Stimulated activated CD4-positive, alpha-beta T cell treated with anti-CD3 and anti-CD28 coated beads, Interleukin-15, amount 100 ng/mL, for 1 hour (primary cell): ENCODE results near the gene OSBPL7.
A peak's percentile ranks its signal among the peaks of the same experiment; 100 is the strongest.

ENCODE experiments used
- DNase-seq, 2 donors: peaks; one replicate each; pipeline ENCODE4 v3.0.0-alpha.2; 2020; ENCODE audit warnings: low read depth in 1 of 2, low spot score in 1 of 2

Gene OSBPL7

DNA sequence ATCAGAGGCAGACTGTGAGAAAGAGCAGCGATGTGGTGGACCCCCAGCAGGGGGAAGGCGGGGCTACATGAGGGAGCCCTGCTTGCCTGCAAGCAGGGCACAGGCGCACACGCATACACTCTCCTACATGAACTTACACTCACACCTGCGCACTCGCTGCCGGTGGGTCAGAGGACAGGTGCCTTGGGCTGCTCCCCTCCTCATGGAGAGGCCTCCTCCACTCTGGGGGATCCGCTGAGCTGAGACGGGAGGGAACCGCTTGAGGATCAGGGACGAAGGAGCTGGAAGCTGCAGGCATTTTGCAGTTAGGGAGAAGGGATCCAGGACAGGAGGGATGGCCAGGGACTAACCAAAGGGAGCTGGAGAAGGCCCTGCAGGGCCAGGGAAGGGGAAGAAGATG is 14.2 kb downstream of the OSBPL7 start:
- no peak for DNase-seq

GRCh38 chr17:47806913-47807255 is 14.7 kb downstream of the OSBPL7 start:
- no peak for DNase-seq

DNA sequence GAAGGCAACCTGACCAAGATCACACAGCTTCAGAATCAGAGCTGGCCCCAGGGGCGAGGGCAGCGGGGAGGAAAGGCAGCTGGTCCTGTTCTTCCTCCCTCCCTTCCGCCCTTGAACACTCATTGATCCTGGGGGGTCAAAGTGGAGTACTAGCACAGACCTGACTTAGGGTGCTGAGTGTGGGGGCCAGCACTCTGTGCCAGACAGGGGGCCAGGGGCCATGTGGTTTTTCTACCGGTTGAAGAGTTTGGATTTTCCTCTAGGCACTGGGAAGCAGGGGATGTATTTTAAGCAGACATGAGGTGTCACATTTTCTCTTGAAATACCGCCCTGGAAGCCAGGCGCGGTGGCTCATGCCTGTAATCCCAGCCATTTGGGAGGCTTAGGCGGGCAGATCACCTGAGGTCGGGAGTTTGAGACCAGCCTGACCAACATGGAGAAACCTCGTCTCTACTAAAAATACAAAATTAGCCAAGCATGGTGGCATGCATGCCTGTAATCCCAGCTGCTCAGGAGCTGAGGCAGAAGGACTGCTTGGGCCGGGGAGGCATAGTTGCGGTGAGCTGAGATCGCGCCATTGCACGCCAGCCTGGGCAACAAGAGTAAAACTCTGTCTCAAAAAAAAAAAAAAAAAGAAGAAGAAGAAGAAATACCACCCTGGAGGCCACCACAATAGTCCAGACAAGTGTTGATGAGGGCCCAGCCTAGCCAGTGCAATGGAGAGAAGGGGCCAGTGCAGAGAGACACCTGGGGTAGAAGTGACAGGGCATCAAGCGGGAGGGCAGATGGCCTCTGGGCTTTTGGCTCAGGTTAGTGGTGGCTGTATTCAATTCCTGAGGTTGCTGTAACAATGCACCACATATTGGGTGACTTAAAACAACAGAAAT is 15.3 kb downstream of the OSBPL7 start:
- DNase-seq: no peak

GRCh38 chr17:47804461-47804860 is 17.1 kb downstream of the OSBPL7 start:
- DNase-seq: no peak

GRCh38 chr17:47803751-47804150 is 17.8 kb downstream of the OSBPL7 start:
- DNase-seq: no peak

GRCh38 chr17:47803201-47803600 is 18.4 kb downstream of the OSBPL7 start:
- no peak for DNase-seq

DNA sequence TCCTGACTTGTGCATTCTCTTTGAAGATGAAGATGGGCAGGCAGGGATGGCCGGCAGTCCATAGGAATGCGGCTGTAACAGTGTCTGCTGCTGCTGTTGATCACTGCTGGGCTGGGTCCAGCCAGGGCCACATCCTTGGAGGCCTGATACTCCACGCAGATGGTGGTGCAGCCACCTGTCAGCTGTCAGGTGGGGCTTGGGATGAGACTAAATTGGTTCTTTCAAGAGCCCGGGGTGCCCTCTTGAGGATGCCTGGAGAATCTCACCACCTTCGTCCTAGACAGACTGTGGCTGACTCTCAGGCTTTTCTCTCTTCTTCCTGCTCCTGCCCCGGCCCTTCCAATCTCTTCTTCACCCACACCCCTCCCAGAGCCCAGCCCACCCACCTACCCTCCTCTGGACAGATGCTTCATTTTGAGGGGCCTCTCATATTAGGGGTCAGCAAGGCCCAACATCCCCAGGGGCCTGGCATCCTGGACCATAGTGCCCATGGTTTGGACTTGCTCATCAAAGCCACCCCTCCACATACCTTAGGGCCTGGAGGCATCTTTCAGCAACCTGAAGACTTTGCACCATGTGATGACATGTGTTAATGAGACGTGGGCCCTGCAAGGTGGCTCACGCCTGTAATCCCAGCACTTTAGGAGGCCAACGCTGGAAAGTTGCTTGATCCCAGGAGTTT is 19.1 kb downstream of the OSBPL7 start:
- peak in 1 of 2 donors; percentile 27 for DNase-seq

GRCh38 chr17:47801906-47802305 is 19.7 kb downstream of the OSBPL7 start:
- no peak for DNase-seq

GRCh38 chr17:47801176-47801765 is 20.3 kb downstream of the OSBPL7 start:
- no peak for DNase-seq

DNA sequence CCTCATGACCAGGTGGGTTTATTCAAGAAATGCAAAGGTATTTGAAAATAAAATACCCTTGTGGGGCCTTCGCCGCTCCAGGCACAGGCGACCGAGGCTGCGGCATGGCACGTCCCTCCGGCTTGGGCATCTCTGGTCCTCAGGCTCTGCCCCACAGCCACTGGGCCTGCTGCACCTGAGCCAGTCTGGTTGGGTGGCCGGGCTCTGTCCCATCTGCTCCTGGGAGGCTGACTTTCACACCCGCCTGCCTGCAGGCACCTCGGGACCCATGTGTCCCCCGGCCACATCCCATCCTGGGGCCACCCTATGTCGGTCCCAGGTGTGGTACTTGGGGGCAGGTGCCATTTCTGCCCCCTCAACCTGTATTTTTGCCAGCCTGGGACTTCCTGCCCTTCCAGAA is 20.9 kb downstream of the OSBPL7 start:
- no peak for DNase-seq

DNA sequence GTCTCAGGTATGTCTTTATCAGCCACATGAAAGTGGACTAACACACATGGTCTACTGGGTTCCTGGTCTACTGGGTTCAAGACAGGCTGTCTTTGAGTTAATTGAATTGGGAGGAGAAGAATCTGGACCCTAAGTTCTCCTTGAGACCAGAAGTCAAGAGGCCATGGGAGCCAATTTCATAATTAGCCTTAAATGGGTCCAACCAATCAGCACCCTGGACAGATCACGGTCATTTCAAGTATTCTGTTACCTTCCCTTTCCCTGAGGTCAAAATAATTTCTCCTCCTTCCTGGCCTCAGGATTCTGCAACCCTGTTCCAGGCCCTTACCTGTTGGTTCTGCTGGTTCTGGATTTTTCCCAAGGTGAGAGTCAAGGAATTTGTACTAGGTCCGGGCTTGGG is 23.8 kb downstream of the OSBPL7 start:
- DNase-seq: no peak

- no peak for DNase-seq
Measured at GRCh38 chr17:47792979-47793378, 28.6 kb downstream of the OSBPL7 start.

GRCh38 chr17:47792457-47792856 is 29.1 kb downstream of the OSBPL7 start:
- DNase-seq: no peak

DNA sequence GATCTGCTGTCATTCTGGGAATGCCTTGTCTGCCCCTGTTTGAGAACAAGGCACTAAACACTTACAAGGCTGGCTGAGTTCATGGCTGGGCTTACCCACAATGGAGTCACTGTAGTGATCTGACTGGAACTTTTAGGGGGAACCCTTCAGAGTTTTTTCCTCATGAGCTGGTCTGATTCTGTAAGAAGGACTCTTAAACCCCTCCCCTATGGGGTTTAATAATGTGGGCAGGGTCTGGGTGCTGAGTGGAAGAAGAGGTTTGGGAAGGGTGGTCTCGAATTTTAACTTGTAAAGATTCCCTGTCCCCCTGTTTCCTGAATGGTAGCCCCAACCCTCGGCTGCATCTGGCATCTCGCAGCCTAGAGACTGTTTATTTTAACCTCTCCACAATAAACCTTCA is 30.6 kb downstream of the OSBPL7 start:
- no peak for DNase-seq

DNA sequence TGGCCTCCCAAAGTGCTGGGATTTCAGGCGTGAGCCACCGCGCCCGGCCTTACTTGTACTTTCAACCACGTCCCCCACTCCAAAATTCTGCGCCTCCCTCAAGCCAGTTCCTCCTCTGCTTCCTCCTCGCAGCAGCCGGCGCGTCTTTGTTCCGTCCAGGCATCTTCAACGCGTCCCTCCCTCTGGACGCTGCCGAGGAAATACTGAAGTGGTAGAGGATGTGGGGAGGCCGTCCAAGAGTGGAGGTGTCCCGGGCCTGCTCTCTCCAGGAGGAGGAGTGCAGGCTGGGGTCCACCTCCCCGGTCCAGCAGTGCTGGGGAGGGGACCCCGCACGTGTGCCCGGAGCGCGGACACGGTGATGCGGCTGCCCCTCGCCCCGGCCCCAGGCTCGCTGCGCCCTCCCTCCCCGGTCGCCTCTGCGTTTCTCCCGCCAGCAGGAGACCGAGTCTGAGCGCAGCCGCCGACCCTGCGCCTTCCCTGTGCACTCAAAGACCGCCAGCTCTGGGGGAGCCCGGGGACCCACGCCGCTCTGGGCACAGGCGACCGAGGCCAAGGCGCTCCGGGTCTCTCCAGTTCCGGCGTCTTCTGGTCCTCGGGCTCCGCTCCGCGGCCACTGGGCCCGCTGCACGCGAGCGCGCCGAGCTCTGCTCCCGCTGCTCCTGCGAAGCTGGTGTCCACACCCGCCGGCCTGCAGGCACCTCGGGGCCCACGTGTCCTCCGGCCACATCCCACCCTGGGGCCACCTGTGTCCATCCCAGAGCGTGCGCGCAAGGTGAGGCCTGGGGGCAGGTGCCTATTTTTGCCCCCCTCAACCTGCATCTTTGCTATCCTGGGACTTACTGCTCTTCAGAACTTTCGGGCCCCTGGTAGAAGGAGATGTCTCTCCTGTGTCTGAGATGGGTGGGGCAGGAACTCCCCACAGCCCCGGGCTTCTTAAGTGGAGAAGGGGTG is 31.7 kb downstream of the OSBPL7 start:
- peak; percentile 29 to 45 for DNase-seq

DNA sequence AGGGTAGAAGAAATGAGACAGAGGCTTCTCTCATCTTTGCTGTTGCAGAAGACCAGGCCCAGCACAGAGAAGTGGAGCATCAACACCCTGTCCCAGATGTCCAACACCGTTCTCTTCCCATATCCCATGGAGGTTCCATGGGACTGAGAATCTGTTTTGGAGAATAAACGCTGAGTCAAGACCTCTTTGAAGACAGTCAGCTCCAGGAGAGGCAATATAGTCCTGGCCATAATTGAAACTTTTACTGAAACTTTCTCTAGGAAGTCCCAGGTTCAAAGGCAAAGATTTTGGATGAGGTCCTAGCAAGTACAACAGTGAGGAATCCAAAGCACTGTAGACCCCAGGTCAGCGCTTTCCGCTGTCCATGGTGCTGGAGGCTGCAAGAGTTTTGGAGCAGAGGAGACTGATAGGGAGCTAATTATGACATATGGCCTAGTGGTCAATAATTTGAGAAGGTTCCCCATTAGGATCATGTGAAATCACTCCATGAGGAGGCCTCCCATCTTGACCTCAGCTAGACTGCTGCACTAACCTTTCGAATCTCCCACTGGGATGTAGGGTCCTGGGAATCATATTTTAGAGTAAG is 36.0 kb downstream of the OSBPL7 start:
- no peak for DNase-seq

- no peak for DNase-seq
Measured at GRCh38 chr17:47781397-47781796, 40.2 kb downstream of the OSBPL7 start.

- DNase-seq: no peak
Measured at GRCh38 chr17:47778184-47778635, 43.4 kb downstream of the OSBPL7 start.

DNA sequence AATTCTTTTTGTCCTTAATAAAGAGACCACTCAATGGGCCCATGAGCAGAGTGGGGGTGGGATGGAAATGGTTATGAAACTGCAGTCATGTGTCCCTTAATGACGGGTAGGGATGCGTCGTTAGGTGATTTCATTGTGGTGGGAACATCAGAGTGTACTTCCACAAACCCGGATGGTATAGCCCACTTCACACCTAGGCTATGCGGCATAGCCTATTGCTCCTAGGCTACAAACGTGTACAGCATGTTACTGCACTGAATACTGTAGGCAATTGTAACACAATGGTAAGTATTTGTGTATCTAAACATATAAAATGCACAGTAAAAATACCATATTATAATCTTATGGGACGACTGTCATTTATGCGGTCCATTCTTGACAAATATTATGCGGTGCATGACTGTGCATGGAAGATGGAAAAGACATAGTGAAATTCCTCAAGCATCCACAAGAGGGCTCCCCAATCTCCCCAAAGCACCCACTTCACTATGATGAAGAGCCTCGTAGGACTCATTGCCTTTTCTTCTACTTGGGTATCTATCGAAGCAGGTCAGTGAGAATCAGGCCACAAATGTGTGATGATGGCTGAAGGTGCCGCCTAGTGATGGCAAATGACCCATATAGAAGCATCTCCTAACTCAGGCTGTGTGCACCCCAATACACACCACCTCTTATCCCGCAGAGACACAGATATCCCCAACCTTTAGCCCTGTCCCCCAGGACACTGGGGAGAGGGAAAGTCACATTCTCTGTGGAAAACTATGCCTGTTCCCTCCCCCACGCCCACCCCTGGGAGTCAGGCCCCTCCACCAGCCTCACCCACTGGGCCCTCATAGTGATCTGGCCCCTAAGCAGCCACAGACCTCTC is 45.0 kb downstream of the OSBPL7 start:
- no peak for DNase-seq
